Chondrocyte (in vitro differentiated cells): Measurements from ENCODE around the gene GALNT17. TPM values are rescaled to one million over a fixed set of nuclear protein-coding genes. Genes with fewer than 3 reads are reported as not detected.

Experiments used
- DNase-seq: peaks from one replicate; pipeline ENCODE4 v3.0.0; 2021; ENCODE audit warnings: mixed read lengths, low spot score
- H3K27ac Mint-ChIP-seq: one replicate; pipeline ENCODE4 v1.8.0; 2021; ENCODE audit warnings: mild to moderate bottlenecking, moderate library complexity, mixed read lengths; ENCODE audit not compliant: unreplicated experiment
- H3K27me3 Mint-ChIP-seq: 2 replicates; pipeline ENCODE4 v1.8.0; 2021; ENCODE audit warnings: low read depth, mixed read lengths
- H3K36me3 Mint-ChIP-seq: 2 replicates; pipeline ENCODE4 v1.8.0; 2021; ENCODE audit warnings: low read depth, mixed read lengths
- H3K4me1 Mint-ChIP-seq: 2 replicates; pipeline ENCODE4 v1.8.0; 2021; ENCODE audit warnings: low read depth, mild to moderate bottlenecking, mixed read lengths
- H3K4me3 Mint-ChIP-seq: one replicate; pipeline ENCODE4 v1.8.0; 2021; ENCODE audit warnings: mild to moderate bottlenecking, moderate library complexity, mixed read lengths; ENCODE audit not compliant: unreplicated experiment
- H3K9me3 Mint-ChIP-seq: 2 replicates; pipeline ENCODE4 v1.8.0; 2021; ENCODE audit warnings: low read depth, mixed read lengths
- total RNA-seq: library from RNA; stranded (reverse); gene quantifications from 3 replicates; pipeline ENCODE4 v1.2.1, GENCODE V29; 2021
- TF ChIP-seq, protein P1 (sequence below): fragments of 200-600 bp; sonication (generic); IDR thresholded peaks from 2 replicates; pipeline ENCODE4 v1.5.0; 2021; ENCODE audit warnings: antibody characterized with exemption, mild to moderate bottlenecking, moderate library complexity

GALNT17 gene
- total RNA-seq, 1 donor from 2014 or later = 24.4 TPM

DNA sequence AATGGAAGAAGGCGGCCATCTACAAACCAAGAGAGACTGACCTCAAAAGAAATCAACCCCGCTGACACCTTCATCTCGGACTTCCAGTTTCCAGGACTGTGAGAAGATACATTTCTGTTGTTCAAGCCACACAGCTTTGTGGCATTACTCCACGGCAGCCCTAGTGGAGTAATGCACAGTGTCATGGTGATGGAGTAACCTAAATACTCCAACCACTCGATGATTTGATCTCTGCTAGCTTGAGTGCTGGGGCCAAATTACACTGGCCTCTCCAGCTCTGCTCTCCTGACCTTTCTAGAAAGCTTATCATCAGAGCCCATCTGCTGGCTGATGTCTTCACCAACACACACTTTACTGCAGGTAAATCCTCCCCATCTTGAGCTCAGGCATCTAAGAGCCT is 52.2 kb downstream of the GALNT17 start:
- H3K4me1 Mint-ChIP-seq = peaks cover 9% of the 10 kb centered on the region
- no peak overlapping the region for H3K4me3 Mint-ChIP-seq
- peaks cover 6% of the 10 kb centered on the region for H3K9me3 Mint-ChIP-seq
- DNase-seq = no peak
- TF ChIP-seq, protein P1, sequence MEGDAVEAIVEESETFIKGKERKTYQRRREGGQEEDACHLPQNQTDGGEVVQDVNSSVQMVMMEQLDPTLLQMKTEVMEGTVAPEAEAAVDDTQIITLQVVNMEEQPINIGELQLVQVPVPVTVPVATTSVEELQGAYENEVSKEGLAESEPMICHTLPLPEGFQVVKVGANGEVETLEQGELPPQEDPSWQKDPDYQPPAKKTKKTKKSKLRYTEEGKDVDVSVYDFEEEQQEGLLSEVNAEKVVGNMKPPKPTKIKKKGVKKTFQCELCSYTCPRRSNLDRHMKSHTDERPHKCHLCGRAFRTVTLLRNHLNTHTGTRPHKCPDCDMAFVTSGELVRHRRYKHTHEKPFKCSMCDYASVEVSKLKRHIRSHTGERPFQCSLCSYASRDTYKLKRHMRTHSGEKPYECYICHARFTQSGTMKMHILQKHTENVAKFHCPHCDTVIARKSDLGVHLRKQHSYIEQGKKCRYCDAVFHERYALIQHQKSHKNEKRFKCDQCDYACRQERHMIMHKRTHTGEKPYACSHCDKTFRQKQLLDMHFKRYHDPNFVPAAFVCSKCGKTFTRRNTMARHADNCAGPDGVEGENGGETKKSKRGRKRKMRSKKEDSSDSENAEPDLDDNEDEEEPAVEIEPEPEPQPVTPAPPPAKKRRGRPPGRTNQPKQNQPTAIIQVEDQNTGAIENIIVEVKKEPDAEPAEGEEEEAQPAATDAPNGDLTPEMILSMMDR = no peak
- H3K36me3 Mint-ChIP-seq = peaks cover 6% of the 10 kb centered on the region
- no peaks in the 10 kb centered on the region for H3K27me3 Mint-ChIP-seq
- no peak overlapping the region for H3K27ac Mint-ChIP-seq

GRCh38 chr7:71184609-71185008 is 52.7 kb downstream of the GALNT17 start:
- peaks cover 10% of the 10 kb centered on the region for H3K9me3 Mint-ChIP-seq
- H3K4me3 Mint-ChIP-seq = no peak overlapping the region
- TF ChIP-seq, protein P1 = no peak
- no peak for DNase-seq
- no peaks in the 10 kb centered on the region for H3K27me3 Mint-ChIP-seq
- peaks cover 9% of the 10 kb centered on the region for H3K4me1 Mint-ChIP-seq
- no peak overlapping the region for H3K27ac Mint-ChIP-seq
- peaks cover 6% of the 10 kb centered on the region for H3K36me3 Mint-ChIP-seq

GRCh38 chr7:71186535-71187057 is 54.7 kb downstream of the GALNT17 start:
- Mint-ChIP-seq H3K27me3 (no peaks in the 10 kb centered on the region), H3K4me3 (no peak overlapping the region), H3K9me3 (peaks cover 14% of the 10 kb centered on the region), H3K4me1 (peaks cover 9% of the 10 kb centered on the region), H3K27ac (no peak overlapping the region), H3K36me3 (peaks cover 6% of the 10 kb centered on the region)
- TF ChIP-seq, protein P1 = no peak
- no peak for DNase-seq

- no peak for DNase-seq
- no peak overlapping the region for H3K27ac Mint-ChIP-seq
Measured at GRCh38 chr7:71191771-71192170, 59.8 kb downstream of the GALNT17 start.

DNA sequence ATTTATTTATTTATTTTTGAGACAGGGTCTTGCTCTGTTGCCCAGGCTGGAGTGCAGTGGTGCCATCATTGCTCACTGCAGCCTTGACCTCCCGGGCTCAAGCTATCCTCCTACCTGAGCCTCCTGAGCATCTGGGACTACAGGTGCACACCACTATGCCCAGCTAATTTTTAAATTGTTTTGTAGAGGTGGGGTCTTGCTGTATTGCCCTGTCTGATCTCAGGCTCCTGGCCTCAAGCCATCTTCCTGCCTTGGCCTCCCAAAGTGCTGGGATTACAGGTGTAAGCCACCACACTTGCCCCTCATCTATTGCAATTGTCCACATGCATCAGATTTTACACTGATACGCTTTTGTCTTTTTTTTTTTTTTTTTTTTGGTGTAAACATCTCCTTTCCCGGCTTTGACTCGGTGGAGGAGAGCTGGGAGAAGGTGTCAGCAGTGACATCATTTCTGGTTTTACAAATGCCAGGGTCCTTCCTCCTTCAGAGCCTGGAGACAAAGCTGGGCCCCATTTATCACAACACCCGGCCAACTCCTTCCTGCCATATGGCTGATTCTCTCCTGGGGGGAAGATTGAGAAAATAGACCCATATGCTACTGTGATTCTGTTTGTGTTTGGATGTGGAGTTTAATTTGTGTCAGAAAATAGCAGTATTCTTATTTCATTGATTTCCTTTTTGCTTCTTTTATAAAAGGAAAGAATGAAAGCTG is 61.3 kb downstream of the GALNT17 start:
- no peaks in the 10 kb centered on the region for H3K4me1 Mint-ChIP-seq
- H3K27ac Mint-ChIP-seq = no peak overlapping the region
- no peak overlapping the region for H3K4me3 Mint-ChIP-seq
- H3K9me3 Mint-ChIP-seq = peaks cover 15% of the 10 kb centered on the region
- H3K27me3 Mint-ChIP-seq = no peaks in the 10 kb centered on the region
- peaks cover 1% of the 10 kb centered on the region for H3K36me3 Mint-ChIP-seq
- TF ChIP-seq, protein P1 = no peak
- no peak for DNase-seq

More at GRCh38 chr7:71191771-71192170, 59.8 kb downstream of the GALNT17 start:
- TF ChIP-seq, protein P1 = no peak
- H3K27me3 Mint-ChIP-seq = no peaks in the 10 kb centered on the region
- peaks cover 14% of the 10 kb centered on the region for H3K9me3 Mint-ChIP-seq
- peaks cover 2% of the 10 kb centered on the region for H3K4me1 Mint-ChIP-seq
- peaks cover 1% of the 10 kb centered on the region for H3K36me3 Mint-ChIP-seq
- no peak overlapping the region for H3K4me3 Mint-ChIP-seq
